ENCODE data around the gene ZDHHC14. TPM values are rescaled to one million over a fixed set of nuclear protein-coding genes. Genes with fewer than 3 reads are reported as not detected.

The ZDHHC14 gene
- total RNA-seq, 1 experiment from 2014 or later = 1.7 TPM

GRCh38 chr6:157634546-157634945 lies 253.6 kb downstream of the ZDHHC14 start:
- H3T11ph ChIP-seq (ENCODE audit: low read length) = no peak overlapping the region
- no peak overlapping the region for H4K91ac ChIP-seq (ENCODE audit: insufficient read length, low read depth, low read length)
- H4K8ac ChIP-seq (replicated peaks; ENCODE audit: insufficient read length, low read depth, low read length) = no peak overlapping the region
- TF ChIP-seq, protein P1, sequence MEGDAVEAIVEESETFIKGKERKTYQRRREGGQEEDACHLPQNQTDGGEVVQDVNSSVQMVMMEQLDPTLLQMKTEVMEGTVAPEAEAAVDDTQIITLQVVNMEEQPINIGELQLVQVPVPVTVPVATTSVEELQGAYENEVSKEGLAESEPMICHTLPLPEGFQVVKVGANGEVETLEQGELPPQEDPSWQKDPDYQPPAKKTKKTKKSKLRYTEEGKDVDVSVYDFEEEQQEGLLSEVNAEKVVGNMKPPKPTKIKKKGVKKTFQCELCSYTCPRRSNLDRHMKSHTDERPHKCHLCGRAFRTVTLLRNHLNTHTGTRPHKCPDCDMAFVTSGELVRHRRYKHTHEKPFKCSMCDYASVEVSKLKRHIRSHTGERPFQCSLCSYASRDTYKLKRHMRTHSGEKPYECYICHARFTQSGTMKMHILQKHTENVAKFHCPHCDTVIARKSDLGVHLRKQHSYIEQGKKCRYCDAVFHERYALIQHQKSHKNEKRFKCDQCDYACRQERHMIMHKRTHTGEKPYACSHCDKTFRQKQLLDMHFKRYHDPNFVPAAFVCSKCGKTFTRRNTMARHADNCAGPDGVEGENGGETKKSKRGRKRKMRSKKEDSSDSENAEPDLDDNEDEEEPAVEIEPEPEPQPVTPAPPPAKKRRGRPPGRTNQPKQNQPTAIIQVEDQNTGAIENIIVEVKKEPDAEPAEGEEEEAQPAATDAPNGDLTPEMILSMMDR (conservative IDR thresholded peaks at IDR 0.05) = no peak
- no peaks in the 10 kb centered on the region for H3K9me3 ChIP-seq (ENCODE audit: control insufficient read depth, low read depth, low read length)
- no peaks in the 10 kb centered on the region for H3K23me2 ChIP-seq (ENCODE audit: insufficient read length, low read depth, low read length, poor library complexity, severe bottlenecking)
- no peaks in the 10 kb centered on the region for H3K79me2 ChIP-seq (ENCODE audit: insufficient read depth, low read length)
- H3K4me1 ChIP-seq (ENCODE audit: insufficient read depth, low read length) = peaks cover under 1% of the 10 kb centered on the region; the same call in 1 of the 2 replicates
- H3K23ac ChIP-seq (ENCODE audit: insufficient read length, low read depth, low read length) = no peak overlapping the region
- no peak overlapping the region for H3K4ac ChIP-seq (ENCODE audit: low read depth, low read length)
- Mint-ChIP-seq H3K27me3 (ENCODE audit: low read depth) (no peaks in the 10 kb centered on the region), H3K36me3 (ENCODE audit: insufficient read depth in 1 of 3, low read depth in 3 of 3) (no peaks in the 10 kb centered on the region), H3K9me3 (no peaks in the 10 kb centered on the region), H3K4me3 (no peak overlapping the region), H3K27ac (peak overlapping the region in 1 of 3 experiments; percentile 74; a peak in 2 of 7 replicates), H3K4me1 (peaks cover 2 to 14% of the 10 kb centered on the region in 2 experiments)
- H2AFZ ChIP-seq (ENCODE audit: low read length) = no peak overlapping the region
- no peak overlapping the region for H3K27ac ChIP-seq (ENCODE audit: insufficient read length, low read depth, low read length)
- no peak overlapping the region for H2BK120ac ChIP-seq (ENCODE audit: low read depth, low read length, poor library complexity, severe bottlenecking)
- H2AK5ac ChIP-seq (ENCODE audit: insufficient read length, low read length) = no peak overlapping the region
- H3K79me1 ChIP-seq (ENCODE audit: insufficient read depth, low read depth, low read length, poor library complexity, severe bottlenecking) = no peaks in the 10 kb centered on the region
- no peak for DNase-seq
- no peaks in the 10 kb centered on the region for H3K27me3 ChIP-seq (ENCODE audit: insufficient read depth, low read length)
- no peak overlapping the region for H3K9ac ChIP-seq (ENCODE audit: extremely low read depth, insufficient read length, low read length)
- H3K18ac ChIP-seq (ENCODE audit: insufficient read length, low read depth, low read length) = no peak overlapping the region
- no peak overlapping the region for H3K14ac ChIP-seq (ENCODE audit: insufficient read depth, low read length)
- H4K5ac ChIP-seq (ENCODE audit: insufficient read length, low read depth, low read length) = no peak overlapping the region
- no peak overlapping the region for H3K56ac ChIP-seq (ENCODE audit: insufficient read length, low read depth, low read length)
- H2BK15ac ChIP-seq (ENCODE audit: low read depth, low read length) = no peak overlapping the region
- H2BK20ac ChIP-seq (ENCODE audit: low read depth, low read length, poor library complexity, severe bottlenecking) = no peak overlapping the region
- no peak overlapping the region for H3K4me2 ChIP-seq (ENCODE audit: insufficient read depth, insufficient read length, low read length)
- no peak overlapping the region for H2BK12ac ChIP-seq (ENCODE audit: insufficient read length, low read depth, low read length)
- H4K20me1 ChIP-seq (ENCODE audit: control insufficient read depth, insufficient read depth, insufficient read length) = no peaks in the 10 kb centered on the region
- no peak overlapping the region for H2BK5ac ChIP-seq (ENCODE audit: insufficient read length, low read length)
- whole genome bisulfite sequencing (ENCODE audit: extremely low coverage, insufficient read length, low lambda C conversion rate) = no CpG with 5 or more reads among the region's 8 CpGs

All from H9 (cell line).